ENCODE results near the gene VSX1. TPM values are rescaled to one million over a fixed set of nuclear protein-coding genes. Genes with fewer than 3 reads are reported as not detected.

VSX1 gene
- total and polyA plus RNA-seq, 4 donors, result 0.03 to 0.08 TPM; not detected in 2

DNA sequence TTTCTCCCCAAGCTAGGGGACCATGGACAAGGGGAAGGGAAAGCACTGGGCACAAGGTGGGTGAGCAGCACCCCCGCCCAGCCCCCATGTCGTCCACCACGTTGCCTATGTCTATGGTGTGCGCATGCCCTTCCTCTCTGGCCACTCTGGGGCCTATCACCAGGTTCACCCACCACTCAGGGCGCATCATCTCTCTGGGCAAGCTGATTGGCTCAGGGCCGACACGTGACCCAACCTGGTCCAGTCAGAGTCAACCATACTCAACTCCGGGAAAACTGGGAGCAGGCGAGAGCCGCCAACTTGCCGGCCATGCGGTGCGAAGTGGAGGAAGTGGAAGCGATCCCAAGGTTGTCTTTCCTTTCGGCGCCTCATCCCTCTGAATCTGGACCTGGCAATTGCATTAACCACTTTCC is 49.9 kb downstream of the VSX1 start:
- DNase-seq (ENCODE audit: low spot score), result no peak
- no peaks in the 10 kb centered on the region for H3K36me3 ChIP-seq (ENCODE audit: control insufficient read depth in 4 of 4, insufficient read depth in 3 of 4, low read depth in 1 of 4, low read length in 3 of 4)
- no peaks in the 10 kb centered on the region for H3K27me3 ChIP-seq (ENCODE audit: control insufficient read depth in 4 of 4, insufficient read depth in 4 of 4, low read length in 3 of 4)
- H3K9me3 ChIP-seq (ENCODE audit: control insufficient read depth in 4 of 4, low read length in 3 of 4), result no peaks in the 10 kb centered on the region
- H3K27ac ChIP-seq (ENCODE audit: low read depth in 1 of 2, low read length in 2 of 2), result no peak overlapping the region
- no peak overlapping the region for H3K9ac ChIP-seq (ENCODE audit: low read depth in 1 of 2, low read length in 2 of 2)
- no peak overlapping the region for H3K4me3 ChIP-seq (ENCODE audit: low read depth in 1 of 3, low read length in 3 of 3)
- H3K4me1 ChIP-seq (ENCODE audit: control insufficient read depth in 4 of 4, insufficient read depth in 4 of 4, low read length in 3 of 4), result peaks cover 0 to 5% (median 0%) of the 10 kb centered on the region in 4 donors
- TF ChIP-seq EGR1 (IDR thresholded peaks at IDR 0.05; ENCODE audit: low read depth in 2 of 2) (no peak), NR2F2 (IDR thresholded peaks at IDR 0.05) (no peak), HNF4A (conservative IDR thresholded peaks at IDR 0.05) (no peak), RXRA (IDR thresholded peaks at IDR 0.05) (no peak), JUND (IDR thresholded peaks at IDR 0.05) (no peak), FOXA2 (IDR thresholded peaks at IDR 0.05) (no peak), GABPA (IDR thresholded peaks at IDR 0.05 in 1 of 2, conservative IDR thresholded peaks at IDR 0.05 in 1 of 2) (no peak), YY1 (IDR thresholded peaks at IDR 0.05) (no peak), TAF1 (conservative IDR thresholded peaks at IDR 0.05) (no peak), FOXA1 (IDR thresholded peaks at IDR 0.05) (no peak)
- TF ChIP-seq, protein P1, sequence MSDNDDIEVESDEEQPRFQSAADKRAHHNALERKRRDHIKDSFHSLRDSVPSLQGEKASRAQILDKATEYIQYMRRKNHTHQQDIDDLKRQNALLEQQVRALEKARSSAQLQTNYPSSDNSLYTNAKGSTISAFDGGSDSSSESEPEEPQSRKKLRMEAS (IDR thresholded peaks at IDR 0.05), result no peak
- TF ChIP-seq, protein P2, sequence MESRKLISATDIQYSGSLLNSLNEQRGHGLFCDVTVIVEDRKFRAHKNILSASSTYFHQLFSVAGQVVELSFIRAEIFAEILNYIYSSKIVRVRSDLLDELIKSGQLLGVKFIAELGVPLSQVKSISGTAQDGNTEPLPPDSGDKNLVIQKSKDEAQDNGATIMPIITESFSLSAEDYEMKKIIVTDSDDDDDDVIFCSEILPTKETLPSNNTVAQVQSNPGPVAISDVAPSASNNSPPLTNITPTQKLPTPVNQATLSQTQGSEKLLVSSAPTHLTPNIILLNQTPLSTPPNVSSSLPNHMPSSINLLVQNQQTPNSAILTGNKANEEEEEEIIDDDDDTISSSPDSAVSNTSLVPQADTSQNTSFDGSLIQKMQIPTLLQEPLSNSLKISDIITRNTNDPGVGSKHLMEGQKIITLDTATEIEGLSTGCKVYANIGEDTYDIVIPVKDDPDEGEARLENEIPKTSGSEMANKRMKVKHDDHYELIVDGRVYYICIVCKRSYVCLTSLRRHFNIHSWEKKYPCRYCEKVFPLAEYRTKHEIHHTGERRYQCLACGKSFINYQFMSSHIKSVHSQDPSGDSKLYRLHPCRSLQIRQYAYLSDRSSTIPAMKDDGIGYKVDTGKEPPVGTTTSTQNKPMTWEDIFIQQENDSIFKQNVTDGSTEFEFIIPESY (IDR thresholded peaks at IDR 0.05), result no peak
- WGBS, result 97% methylated on average over 16 of the region's 16 CpGs

DNA sequence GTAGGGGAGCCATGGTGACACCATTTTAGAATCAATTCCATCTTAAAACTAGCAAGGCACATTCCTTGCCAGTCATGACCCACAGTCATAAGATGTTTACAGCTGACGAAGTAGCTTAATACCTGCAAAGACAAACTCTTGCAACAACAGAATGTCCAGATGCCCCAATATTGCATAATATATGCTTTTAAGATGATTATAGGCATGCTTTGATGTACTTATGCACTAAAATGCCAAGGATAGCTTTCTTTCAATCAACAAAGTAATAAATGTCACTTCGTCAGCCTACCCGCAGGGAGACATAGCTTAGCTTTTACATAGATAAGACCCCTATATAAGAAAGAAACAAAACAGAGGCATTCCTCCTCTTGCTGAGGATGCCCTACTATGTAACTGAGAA is 50.7 kb downstream of the VSX1 start:
- Histone ChIP-seq H3K36me3 (ENCODE audit: control insufficient read depth in 4 of 4, insufficient read depth in 3 of 4, low read depth in 1 of 4, low read length in 3 of 4) (no peaks in the 10 kb centered on the region), H3K9me3 (ENCODE audit: control insufficient read depth in 4 of 4, low read length in 3 of 4) (no peaks in the 10 kb centered on the region), H3K27ac (ENCODE audit: low read depth in 1 of 2, low read length in 2 of 2) (no peak overlapping the region), H3K4me1 (ENCODE audit: control insufficient read depth in 4 of 4, insufficient read depth in 4 of 4, low read length in 3 of 4) (peaks cover 0 to 3% (median 0%) of the 10 kb centered on the region in 4 donors), H3K4me3 (ENCODE audit: low read depth in 1 of 3, low read length in 3 of 3) (no peak overlapping the region), H3K9ac (ENCODE audit: low read depth in 1 of 2, low read length in 2 of 2) (no peak overlapping the region), H3K27me3 (ENCODE audit: control insufficient read depth in 4 of 4, insufficient read depth in 4 of 4, low read length in 3 of 4) (no peaks in the 10 kb centered on the region)
- TF ChIP-seq RAD21 (IDR thresholded peaks at IDR 0.05) (no peak), FOXA2 (IDR thresholded peaks at IDR 0.05) (no peak), SP1 (IDR thresholded peaks at IDR 0.05) (no peak), EGR1 (IDR thresholded peaks at IDR 0.05; ENCODE audit: low read depth in 2 of 2) (no peak), FOXA1 (IDR thresholded peaks at IDR 0.05) (no peak), GABPA (IDR thresholded peaks at IDR 0.05 in 1 of 2, conservative IDR thresholded peaks at IDR 0.05 in 1 of 2) (no peak), TAF1 (conservative IDR thresholded peaks at IDR 0.05) (no peak), RXRA (IDR thresholded peaks at IDR 0.05) (no peak), NR2F2 (IDR thresholded peaks at IDR 0.05) (no peak), HNF4A (conservative IDR thresholded peaks at IDR 0.05) (no peak), HNF4G (IDR thresholded peaks at IDR 0.05) (no peak)
- TF ChIP-seq, protein P3, sequence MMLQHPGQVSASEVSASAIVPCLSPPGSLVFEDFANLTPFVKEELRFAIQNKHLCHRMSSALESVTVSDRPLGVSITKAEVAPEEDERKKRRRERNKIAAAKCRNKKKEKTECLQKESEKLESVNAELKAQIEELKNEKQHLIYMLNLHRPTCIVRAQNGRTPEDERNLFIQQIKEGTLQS (IDR thresholded peaks at IDR 0.05), result no peak
- TF ChIP-seq, protein P2 (IDR thresholded peaks at IDR 0.05), result no peak
- TF ChIP-seq, protein P4, sequence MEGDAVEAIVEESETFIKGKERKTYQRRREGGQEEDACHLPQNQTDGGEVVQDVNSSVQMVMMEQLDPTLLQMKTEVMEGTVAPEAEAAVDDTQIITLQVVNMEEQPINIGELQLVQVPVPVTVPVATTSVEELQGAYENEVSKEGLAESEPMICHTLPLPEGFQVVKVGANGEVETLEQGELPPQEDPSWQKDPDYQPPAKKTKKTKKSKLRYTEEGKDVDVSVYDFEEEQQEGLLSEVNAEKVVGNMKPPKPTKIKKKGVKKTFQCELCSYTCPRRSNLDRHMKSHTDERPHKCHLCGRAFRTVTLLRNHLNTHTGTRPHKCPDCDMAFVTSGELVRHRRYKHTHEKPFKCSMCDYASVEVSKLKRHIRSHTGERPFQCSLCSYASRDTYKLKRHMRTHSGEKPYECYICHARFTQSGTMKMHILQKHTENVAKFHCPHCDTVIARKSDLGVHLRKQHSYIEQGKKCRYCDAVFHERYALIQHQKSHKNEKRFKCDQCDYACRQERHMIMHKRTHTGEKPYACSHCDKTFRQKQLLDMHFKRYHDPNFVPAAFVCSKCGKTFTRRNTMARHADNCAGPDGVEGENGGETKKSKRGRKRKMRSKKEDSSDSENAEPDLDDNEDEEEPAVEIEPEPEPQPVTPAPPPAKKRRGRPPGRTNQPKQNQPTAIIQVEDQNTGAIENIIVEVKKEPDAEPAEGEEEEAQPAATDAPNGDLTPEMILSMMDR (IDR thresholded peaks at IDR 0.05; ENCODE audit: low read depth, low read length, missing input control), result no peak
- TF ChIP-seq, protein P5, sequence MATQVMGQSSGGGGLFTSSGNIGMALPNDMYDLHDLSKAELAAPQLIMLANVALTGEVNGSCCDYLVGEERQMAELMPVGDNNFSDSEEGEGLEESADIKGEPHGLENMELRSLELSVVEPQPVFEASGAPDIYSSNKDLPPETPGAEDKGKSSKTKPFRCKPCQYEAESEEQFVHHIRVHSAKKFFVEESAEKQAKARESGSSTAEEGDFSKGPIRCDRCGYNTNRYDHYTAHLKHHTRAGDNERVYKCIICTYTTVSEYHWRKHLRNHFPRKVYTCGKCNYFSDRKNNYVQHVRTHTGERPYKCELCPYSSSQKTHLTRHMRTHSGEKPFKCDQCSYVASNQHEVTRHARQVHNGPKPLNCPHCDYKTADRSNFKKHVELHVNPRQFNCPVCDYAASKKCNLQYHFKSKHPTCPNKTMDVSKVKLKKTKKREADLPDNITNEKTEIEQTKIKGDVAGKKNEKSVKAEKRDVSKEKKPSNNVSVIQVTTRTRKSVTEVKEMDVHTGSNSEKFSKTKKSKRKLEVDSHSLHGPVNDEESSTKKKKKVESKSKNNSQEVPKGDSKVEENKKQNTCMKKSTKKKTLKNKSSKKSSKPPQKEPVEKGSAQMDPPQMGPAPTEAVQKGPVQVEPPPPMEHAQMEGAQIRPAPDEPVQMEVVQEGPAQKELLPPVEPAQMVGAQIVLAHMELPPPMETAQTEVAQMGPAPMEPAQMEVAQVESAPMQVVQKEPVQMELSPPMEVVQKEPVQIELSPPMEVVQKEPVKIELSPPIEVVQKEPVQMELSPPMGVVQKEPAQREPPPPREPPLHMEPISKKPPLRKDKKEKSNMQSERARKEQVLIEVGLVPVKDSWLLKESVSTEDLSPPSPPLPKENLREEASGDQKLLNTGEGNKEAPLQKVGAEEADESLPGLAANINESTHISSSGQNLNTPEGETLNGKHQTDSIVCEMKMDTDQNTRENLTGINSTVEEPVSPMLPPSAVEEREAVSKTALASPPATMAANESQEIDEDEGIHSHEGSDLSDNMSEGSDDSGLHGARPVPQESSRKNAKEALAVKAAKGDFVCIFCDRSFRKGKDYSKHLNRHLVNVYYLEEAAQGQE (IDR thresholded peaks at IDR 0.05), result no peak
- DNase-seq (ENCODE audit: low spot score), result no peak
- WGBS, result 97% methylated on average over 3 of the region's 3 CpGs
